Astrocyte of the hippocampus (primary cell): Measurements from ENCODE around the gene ATP8A2.
"Not testable (repeated sequence)": the region's sequence is repeated elsewhere in the genome, so short reads cannot be mapped to it uniquely, and the experiment has no call there.

Experiments
- DNase-seq: peaks from one replicate; pipeline ENCODE4 v3.0.0; 2011; ENCODE audit warnings: low read depth, low spot score

The ATP8A2 gene

GRCh38 chr13:25462301-25463125 is 90.7 kb downstream of the ATP8A2 start:
- DNase-seq, result no peak

GRCh38 chr13:25463496-25463895 is 91.7 kb downstream of the ATP8A2 start:
- DNase-seq, result peak; percentile 28

GRCh38 chr13:25466880-25467279 is 95.1 kb downstream of the ATP8A2 start:
- DNase-seq, result no peak

GRCh38 chr13:25468325-25469168 is 96.8 kb downstream of the ATP8A2 start:
- DNase-seq, result peak; percentile 74

DNA sequence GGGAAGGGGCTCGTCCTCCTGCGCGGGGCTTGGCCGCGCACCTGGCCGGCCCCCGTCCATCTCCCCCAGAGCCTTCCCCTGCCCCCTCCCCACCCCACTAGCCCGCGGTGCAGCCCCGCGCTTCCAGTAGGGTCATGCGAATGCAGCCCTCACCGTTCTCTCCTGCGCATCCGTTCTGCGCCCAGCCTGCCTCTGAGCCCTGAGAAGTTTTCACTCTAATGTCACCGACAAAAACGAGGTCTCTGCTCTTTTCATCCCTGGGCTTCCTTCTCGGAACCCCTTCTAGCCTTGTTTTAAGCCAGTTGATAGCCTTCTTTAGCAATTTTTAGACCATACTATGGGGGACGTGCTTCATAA is 97.4 kb downstream of the ATP8A2 start:
- DNase-seq, result no peak

- DNase-seq, result peak; percentile 15
Observed at GRCh38 chr13:25473864-25474263, 102.1 kb downstream of the ATP8A2 start.

DNA sequence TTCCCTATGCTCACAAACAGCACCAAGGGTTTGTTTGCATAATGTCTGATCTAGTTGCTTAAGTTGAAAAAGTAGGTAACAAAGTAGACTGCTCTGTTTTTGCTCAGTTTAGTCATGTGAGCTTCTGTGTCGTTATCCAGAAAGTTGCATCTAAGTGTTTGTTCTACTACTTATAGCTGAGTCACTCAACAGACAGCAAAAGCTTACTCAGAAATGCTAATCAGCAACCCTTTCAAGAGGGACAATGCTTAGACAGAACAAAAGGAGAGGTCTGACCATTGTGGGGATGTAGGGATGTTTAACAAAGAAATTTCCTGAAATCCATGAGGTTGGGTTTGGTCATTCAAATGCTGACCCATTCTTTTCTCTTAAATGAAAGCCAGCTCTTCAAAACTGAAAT is 106.4 kb downstream of the ATP8A2 start:
- DNase-seq, result peak; percentile 51

DNA sequence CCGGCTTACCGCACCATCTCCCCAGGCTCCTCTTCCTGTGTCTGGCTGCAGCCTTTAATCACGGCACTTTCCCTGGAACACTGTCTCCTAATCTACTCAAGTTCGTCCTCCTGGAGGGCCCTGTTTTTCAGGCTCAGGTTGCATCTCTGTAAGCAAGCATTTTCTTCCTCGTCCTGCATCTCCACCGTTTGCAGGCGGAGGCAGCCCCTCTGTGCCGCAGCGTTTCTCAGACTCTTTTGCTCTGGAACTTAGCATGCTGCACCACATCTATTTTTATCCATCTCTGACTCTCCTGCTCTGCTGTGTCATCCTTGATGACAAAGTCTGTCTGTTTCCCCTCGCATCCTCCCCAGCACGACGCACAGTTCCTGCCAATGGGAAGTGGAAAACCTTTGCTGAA is 117.5 kb downstream of the ATP8A2 start:
- no peak for DNase-seq

DNA sequence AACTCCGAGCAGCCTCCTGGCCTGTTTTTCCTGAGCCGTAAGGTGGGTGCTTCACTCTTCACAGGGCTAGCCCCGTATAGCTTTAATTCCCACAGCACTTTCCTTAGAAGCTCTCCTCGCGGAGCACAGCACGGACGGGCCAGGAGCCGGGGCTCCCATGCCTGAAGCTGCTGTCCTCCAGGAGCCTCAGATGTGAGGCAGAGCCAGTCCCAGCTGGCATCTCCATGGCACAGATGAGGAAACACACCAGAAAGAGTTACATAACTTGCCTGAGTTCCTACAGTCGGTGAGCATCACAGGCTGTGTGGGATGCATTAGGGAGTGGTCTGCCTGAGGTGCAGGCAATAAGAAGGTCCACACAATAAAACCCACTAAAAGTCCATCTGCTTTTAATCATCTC is 118.5 kb downstream of the ATP8A2 start:
- no peak for DNase-seq

DNA sequence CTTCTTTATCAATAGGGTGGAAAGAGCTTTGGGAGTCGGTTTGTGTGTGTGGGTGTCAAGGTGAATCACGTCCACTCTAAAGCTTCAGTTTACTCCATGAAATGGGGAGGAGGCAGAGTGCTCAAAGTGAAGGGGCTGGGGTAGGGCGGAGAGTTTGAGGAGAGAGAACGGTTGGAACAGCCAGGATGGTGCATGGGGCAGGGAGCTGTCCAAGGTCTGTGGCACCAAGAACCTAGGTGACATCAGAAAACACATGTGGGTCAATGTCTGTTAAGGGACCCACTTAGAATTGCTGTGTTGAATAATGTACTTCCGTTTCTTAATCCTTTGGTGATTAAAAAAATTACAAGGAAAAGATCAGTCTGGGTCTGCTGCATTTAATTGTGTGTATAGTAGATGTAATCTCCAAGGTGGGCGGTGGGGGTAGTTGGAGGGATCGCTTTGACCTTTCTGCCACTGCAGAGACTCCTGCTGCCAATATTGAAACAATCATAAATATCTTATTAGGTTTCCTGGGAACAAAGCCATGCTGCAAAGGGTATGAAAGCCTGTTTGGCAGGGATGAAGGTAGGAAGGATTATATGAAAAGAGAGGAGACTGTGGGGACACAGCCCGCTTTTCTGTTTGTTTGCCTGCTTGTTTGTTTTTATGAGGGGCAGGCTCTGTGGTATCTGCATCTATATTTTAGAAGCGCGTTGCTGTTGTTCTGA is 122.3 kb downstream of the ATP8A2 start:
- DNase-seq, result no peak

- no peak for DNase-seq
Observed at GRCh38 chr13:25494698-25495411, 123.1 kb downstream of the ATP8A2 start.

- DNase-seq, result no peak
Observed at GRCh38 chr13:25501231-25501630, 129.5 kb downstream of the ATP8A2 start.

DNA sequence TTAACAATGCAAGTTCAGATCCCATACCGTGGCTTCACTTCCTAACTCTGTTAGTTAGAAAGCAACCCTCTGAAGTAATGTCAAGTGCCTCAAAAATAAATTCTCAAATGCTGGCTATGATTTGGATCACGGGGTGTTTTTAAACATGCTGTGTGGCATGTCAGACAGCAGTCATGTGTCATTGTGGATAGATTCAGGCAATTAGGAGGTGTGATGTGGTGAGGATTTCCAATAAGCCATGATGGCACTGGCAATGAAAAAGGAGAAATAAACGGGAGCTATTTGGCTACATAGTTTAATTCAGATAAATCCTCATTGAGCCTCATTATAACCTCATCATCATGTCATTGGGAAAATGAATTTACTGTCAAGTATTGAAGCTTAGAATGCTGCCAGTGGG is 130.3 kb downstream of the ATP8A2 start:
- no peak for DNase-seq

- DNase-seq, result no peak
Observed at GRCh38 chr13:25502551-25502950, 130.8 kb downstream of the ATP8A2 start.

- DNase-seq, result no peak
Observed at GRCh38 chr13:25503856-25504255, 132.1 kb downstream of the ATP8A2 start.

DNA sequence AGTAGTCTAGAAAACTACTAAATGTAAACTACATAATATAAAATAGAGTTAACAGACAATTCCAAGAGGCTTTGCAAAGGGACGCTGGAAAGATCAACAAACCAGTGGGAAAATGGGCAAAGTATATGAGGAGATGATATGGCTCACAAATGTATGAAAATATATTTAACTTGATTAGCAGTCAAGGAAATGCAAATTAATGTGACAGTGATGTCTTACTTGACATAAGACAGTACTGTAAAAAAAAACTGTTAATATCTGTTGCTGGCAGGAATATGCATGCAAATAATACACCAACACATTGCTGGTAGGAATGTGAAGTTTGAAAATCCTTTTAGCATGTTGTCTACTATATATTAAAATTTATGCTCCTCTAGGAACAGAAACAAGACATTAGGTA is 136.1 kb downstream of the ATP8A2 start:
- no peak for DNase-seq

DNA sequence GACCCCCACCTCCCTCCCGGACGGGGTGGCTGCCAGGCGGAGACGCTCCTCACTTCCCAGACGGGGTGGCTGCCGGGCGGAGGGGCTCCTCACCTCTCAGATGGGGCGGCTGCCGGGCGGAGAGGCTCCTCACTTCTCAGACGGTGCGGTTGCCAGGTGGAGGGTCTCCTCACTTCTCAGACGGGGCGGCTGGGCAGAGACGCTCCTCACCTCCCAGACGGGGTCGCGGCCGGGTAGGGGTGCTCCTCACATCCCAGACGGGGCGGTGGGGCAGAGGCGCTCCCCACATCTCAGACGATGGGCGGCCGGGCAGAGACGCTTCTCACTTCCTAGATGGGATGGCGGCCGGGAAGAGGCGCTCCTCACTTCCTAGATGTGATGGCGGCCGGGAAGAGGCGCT is 141.3 kb downstream of the ATP8A2 start:
- not testable (repeated sequence) for DNase-seq

GRCh38 chr13:25518441-25518840 is 146.7 kb downstream of the ATP8A2 start:
- DNase-seq, result no peak

DNA sequence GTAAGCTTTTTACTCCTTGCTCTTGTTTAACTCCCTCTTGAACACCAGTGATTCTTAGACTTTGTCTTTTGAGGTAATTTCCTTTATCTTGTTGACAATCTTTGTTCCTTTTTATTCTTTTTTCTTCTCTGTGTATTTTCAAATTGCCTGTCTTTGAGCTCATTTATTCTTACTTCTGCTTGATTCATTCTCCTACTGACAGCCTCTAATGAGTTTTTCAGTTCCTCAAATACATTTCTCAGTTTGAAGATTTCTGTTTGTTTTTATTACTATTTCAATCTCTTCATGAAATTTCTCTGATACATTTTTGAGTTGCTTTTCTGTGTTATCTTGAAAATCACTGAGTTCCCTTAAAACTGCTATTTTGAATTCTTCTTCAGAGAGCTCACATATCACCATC is 154.1 kb downstream of the ATP8A2 start:
- DNase-seq, result no peak

GRCh38 chr13:25528266-25528665 is 156.5 kb downstream of the ATP8A2 start:
- no peak for DNase-seq

- DNase-seq, result no peak
Observed at GRCh38 chr13:25529425-25529824, 157.7 kb downstream of the ATP8A2 start.

GRCh38 chr13:25538276-25538675 is 166.5 kb downstream of the ATP8A2 start:
- no peak for DNase-seq
